Stimulated activated CD4-positive, alpha-beta T cell treated with anti-CD3 and anti-CD28 coated beads, Interleukin-15, amount 100 ng/mL, for 24 hours (primary cell): Measurements from ENCODE around the gene TLR8.
"Not testable (repeated sequence)": the region's sequence is repeated elsewhere in the genome, so short reads cannot be mapped to it uniquely, and the experiment has no call there.

Experiments used
- DNase-seq: peaks from one replicate; pipeline ENCODE4 v3.0.0-alpha.2; 2020

The TLR8 gene

GRCh38 chrX:12947545-12948235 lies 41.3 kb downstream of the TLR8 start:
- DNase-seq = no peak

GRCh38 chrX:12948495-12948894 lies 42.1 kb downstream of the TLR8 start:
- no peak for DNase-seq

- DNase-seq = no peak
Measured at GRCh38 chrX:12949205-12949926, 42.9 kb downstream of the TLR8 start.

- peak; percentile 88 for DNase-seq
Measured at GRCh38 chrX:12949927-12950656, 43.7 kb downstream of the TLR8 start.

GRCh38 chrX:12950851-12951594 lies 44.6 kb downstream of the TLR8 start:
- DNase-seq = peak; percentile 78

GRCh38 chrX:12951595-12951975 lies 45.2 kb downstream of the TLR8 start:
- DNase-seq = no peak

GRCh38 chrX:12953420-12953819 lies 47.0 kb downstream of the TLR8 start:
- DNase-seq = no peak

GRCh38 chrX:12954376-12954775 lies 48.0 kb downstream of the TLR8 start:
- DNase-seq = no peak

- DNase-seq = no peak
Measured at GRCh38 chrX:12954981-12955380, 48.6 kb downstream of the TLR8 start.

- peak; percentile 78 for DNase-seq
Measured at GRCh38 chrX:12955882-12956703, 49.7 kb downstream of the TLR8 start.

- peak; percentile 57 for DNase-seq
Measured at GRCh38 chrX:12956704-12957534, 50.5 kb downstream of the TLR8 start.

- no peak for DNase-seq
Measured at GRCh38 chrX:12958059-12958458, 51.6 kb downstream of the TLR8 start.

- DNase-seq = no peak
Measured at GRCh38 chrX:12958461-12958860, 52.0 kb downstream of the TLR8 start.

- no peak for DNase-seq
Measured at GRCh38 chrX:12961196-12961718, 54.8 kb downstream of the TLR8 start.

GRCh38 chrX:12962041-12962504 lies 55.7 kb downstream of the TLR8 start:
- DNase-seq = no peak

- not testable (repeated sequence) for DNase-seq
Measured at GRCh38 chrX:12963210-12963850, 56.9 kb downstream of the TLR8 start.

GRCh38 chrX:12965131-12965940 lies 58.9 kb downstream of the TLR8 start:
- DNase-seq = no peak

GRCh38 chrX:12966151-12966550 lies 59.7 kb downstream of the TLR8 start:
- DNase-seq = no peak

GRCh38 chrX:12967711-12968465 lies 61.5 kb downstream of the TLR8 start:
- DNase-seq = peak; percentile 52
